HL-60 (cell line): ENCODE measurements around the gene SLC25A26.

Experiments used
- CTCF ChIP-seq: IDR thresholded peaks from one replicate; pipeline ENCODE4 v1.5.1; 2011; ENCODE audit warnings: low read length, control low read depth, inconsistent platforms; ENCODE audit not compliant: insufficient read depth
- POLR2AphosphoS5 ChIP-seq: IDR thresholded peaks from 2 replicates; pipeline ENCODE4 v1.6.1; 2012; ENCODE audit warnings: low read depth

DNA sequence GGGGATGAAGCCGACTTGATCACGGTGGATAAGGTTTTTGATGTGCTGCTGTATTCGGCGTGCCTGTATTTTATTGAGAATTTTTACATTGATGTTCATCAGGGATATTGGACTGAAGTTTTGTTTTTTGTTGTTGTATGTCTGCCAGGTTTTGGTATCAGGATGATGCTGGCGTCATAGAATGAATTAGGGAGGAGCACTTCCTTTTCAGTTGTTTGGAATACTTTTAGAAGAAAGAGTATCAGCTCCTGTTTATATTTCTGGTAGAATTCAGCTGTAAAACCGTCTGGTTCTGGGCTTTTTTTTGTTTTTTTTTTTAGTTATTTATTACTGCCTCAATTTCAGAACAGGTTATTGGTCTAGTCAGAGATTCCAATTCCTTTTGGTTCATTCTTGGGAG lies 93.7 kb downstream of the SLC25A26 start:
- TF ChIP-seq POLR2AphosphoS5 (no peak), CTCF (no peak)
